ENCODE results near the gene WDR36. TPM values are rescaled to one million over a fixed set of nuclear protein-coding genes. Genes with fewer than 3 reads are reported as not detected.

The WDR36 gene
- total and polyA plus RNA-seq, 2 of the 13 experiments (the other 11 are each of a cell fraction or from before 2014, with no cell fraction given): 18.2 to 40.6 TPM

GRCh38 chr5:111092062-111092853 is at the start of gene WDR36 (continued):
- TF ChIP-seq NR2C2 (CRISPR knock-in tag; IDR thresholded peaks at IDR 0.05; ENCODE audit: borderline replicate concordance) (peak; percentile 86), ZNF749 (CRISPR knock-in tag; IDR thresholded peaks at IDR 0.05; ENCODE audit: borderline replicate concordance) (peak; percentile 98; the same call in 1 of the 2 replicates), NFE2 (CRISPR knock-in tag; IDR thresholded peaks at IDR 0.05) (no peak), TCF7 (IDR thresholded peaks at IDR 0.05; ENCODE audit: low read depth) (peak; percentile 23; the same call in 1 of the 2 replicates), JDP2 (CRISPR knock-in tag; IDR thresholded peaks at IDR 0.05; ENCODE audit: borderline replicate concordance) (peak; percentile 86; the same call in 1 of the 2 replicates), AGO1 (IDR thresholded peaks at IDR 0.05; ENCODE audit: low read depth, low read length, poor library complexity, severe bottlenecking) (no peak), CCDC6 (CRISPR knock-in tag; IDR thresholded peaks at IDR 0.05) (peak; percentile 97), ZNF33B (CRISPR knock-in tag; IDR thresholded peaks at IDR 0.05) (peak; percentile 98), HES4 (CRISPR knock-in tag; IDR thresholded peaks at IDR 0.05; ENCODE audit: borderline replicate concordance) (peak; percentile 98), GATA4 (IDR thresholded peaks at IDR 0.05; ENCODE audit: borderline replicate concordance, low read depth) (no peak), CBFB (CRISPR knock-in tag; IDR thresholded peaks at IDR 0.05) (peak; percentile 98), ARHGAP35 (CRISPR knock-in tag; IDR thresholded peaks at IDR 0.05; ENCODE audit: borderline replicate concordance) (peak; percentile 99), ZNF891 (CRISPR knock-in tag; IDR thresholded peaks at IDR 0.05) (peak; percentile 97; the same call in 1 of the 2 replicates), TAF15 (IDR thresholded peaks at IDR 0.05; ENCODE audit: low read depth, low read length, poor library complexity, severe bottlenecking) (no peak), THAP11 (CRISPR knock-in tag; IDR thresholded peaks at IDR 0.05) (peak; percentile 96), PHB2 (IDR thresholded peaks at IDR 0.05; ENCODE audit: partially characterized antibody) (no peak), ZNF282 (IDR thresholded peaks at IDR 0.05; ENCODE audit: partially characterized antibody) (no peak)
- TF ChIP-seq, protein P1, sequence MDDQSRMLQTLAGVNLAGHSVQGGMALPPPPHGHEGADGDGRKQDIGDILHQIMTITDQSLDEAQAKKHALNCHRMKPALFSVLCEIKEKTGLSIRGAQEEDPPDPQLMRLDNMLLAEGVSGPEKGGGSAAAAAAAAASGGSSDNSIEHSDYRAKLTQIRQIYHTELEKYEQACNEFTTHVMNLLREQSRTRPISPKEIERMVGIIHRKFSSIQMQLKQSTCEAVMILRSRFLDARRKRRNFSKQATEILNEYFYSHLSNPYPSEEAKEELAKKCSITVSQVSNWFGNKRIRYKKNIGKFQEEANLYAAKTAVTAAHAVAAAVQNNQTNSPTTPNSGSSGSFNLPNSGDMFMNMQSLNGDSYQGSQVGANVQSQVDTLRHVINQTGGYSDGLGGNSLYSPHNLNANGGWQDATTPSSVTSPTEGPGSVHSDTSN (CRISPR knock-in tag; IDR thresholded peaks at IDR 0.05; ENCODE audit: borderline replicate concordance): peak; percentile 72; the same call in 1 of the 2 replicates
- TF ChIP-seq, protein P2, sequence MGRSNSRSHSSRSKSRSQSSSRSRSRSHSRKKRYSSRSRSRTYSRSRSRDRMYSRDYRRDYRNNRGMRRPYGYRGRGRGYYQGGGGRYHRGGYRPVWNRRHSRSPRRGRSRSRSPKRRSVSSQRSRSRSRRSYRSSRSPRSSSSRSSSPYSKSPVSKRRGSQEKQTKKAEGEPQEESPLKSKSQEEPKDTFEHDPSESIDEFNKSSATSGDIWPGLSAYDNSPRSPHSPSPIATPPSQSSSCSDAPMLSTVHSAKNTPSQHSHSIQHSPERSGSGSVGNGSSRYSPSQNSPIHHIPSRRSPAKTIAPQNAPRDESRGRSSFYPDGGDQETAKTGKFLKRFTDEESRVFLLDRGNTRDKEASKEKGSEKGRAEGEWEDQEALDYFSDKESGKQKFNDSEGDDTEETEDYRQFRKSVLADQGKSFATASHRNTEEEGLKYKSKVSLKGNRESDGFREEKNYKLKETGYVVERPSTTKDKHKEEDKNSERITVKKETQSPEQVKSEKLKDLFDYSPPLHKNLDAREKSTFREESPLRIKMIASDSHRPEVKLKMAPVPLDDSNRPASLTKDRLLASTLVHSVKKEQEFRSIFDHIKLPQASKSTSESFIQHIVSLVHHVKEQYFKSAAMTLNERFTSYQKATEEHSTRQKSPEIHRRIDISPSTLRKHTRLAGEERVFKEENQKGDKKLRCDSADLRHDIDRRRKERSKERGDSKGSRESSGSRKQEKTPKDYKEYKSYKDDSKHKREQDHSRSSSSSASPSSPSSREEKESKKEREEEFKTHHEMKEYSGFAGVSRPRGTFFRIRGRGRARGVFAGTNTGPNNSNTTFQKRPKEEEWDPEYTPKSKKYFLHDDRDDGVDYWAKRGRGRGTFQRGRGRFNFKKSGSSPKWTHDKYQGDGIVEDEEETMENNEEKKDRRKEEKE (IDR thresholded peaks at IDR 0.05): no peak
- TF ChIP-seq, protein P3, sequence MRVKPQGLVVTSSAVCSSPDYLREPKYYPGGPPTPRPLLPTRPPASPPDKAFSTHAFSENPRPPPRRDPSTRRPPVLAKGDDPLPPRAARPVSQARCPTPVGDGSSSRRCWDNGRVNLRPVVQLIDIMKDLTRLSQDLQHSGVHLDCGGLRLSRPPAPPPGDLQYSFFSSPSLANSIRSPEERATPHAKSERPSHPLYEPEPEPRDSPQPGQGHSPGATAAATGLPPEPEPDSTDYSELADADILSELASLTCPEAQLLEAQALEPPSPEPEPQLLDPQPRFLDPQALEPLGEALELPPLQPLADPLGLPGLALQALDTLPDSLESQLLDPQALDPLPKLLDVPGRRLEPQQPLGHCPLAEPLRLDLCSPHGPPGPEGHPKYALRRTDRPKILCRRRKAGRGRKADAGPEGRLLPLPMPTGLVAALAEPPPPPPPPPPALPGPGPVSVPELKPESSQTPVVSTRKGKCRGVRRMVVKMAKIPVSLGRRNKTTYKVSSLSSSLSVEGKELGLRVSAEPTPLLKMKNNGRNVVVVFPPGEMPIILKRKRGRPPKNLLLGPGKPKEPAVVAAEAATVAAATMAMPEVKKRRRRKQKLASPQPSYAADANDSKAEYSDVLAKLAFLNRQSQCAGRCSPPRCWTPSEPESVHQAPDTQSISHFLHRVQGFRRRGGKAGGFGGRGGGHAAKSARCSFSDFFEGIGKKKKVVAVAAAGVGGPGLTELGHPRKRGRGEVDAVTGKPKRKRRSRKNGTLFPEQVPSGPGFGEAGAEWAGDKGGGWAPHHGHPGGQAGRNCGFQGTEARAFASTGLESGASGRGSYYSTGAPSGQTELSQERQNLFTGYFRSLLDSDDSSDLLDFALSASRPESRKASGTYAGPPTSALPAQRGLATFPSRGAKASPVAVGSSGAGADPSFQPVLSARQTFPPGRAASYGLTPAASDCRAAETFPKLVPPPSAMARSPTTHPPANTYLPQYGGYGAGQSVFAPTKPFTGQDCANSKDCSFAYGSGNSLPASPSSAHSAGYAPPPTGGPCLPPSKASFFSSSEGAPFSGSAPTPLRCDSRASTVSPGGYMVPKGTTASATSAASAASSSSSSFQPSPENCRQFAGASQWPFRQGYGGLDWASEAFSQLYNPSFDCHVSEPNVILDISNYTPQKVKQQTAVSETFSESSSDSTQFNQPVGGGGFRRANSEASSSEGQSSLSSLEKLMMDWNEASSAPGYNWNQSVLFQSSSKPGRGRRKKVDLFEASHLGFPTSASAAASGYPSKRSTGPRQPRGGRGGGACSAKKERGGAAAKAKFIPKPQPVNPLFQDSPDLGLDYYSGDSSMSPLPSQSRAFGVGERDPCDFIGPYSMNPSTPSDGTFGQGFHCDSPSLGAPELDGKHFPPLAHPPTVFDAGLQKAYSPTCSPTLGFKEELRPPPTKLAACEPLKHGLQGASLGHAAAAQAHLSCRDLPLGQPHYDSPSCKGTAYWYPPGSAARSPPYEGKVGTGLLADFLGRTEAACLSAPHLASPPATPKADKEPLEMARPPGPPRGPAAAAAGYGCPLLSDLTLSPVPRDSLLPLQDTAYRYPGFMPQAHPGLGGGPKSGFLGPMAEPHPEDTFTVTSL (CRISPR knock-in tag; IDR thresholded peaks at IDR 0.05; ENCODE audit: borderline replicate concordance): peak; percentile 67
